Subcutaneous adipose tissue (tissue), 4 donors: ENCODE measurements around the gene LHFPL6. TPM values are rescaled to one million over a fixed set of nuclear protein-coding genes. Genes with fewer than 3 reads are reported as not detected.

Source experiments
- CTCF ChIP-seq: fragments of 450-650 bp; IDR thresholded peaks from one replicate; pipeline ENCODE4 v1.5.1; 2016; ENCODE audit warnings: low read depth, mild to moderate bottlenecking, control low read depth, antibody characterized with exemption, moderate library complexity
- total RNA-seq, 4 donors: library from RNA; depleted of rRNA; stranded (reverse); fragments of >200 nt; gene quantifications; one replicate each; pipeline ENCODE4 v1.1.0, GENCODE V29; 2016

The LHFPL6 gene
- total RNA-seq, 4 donors from 2014 or later: 75.2 to 106 (median 90.4) TPM

GRCh38 chr13:39538816-39539790 lies 63.9 kb downstream of the LHFPL6 start:
- TF ChIP-seq CTCF: no peak

GRCh38 chr13:39536906-39537305 lies 66.1 kb downstream of the LHFPL6 start:
- no peak for TF ChIP-seq CTCF

GRCh38 chr13:39536274-39536673 lies 66.7 kb downstream of the LHFPL6 start:
- no peak for TF ChIP-seq CTCF

GRCh38 chr13:39533651-39534150 lies 69.3 kb downstream of the LHFPL6 start:
- no peak for TF ChIP-seq CTCF

- no peak for TF ChIP-seq CTCF
Observed at GRCh38 chr13:39531646-39532045, 71.3 kb downstream of the LHFPL6 start.

GRCh38 chr13:39530916-39531315 lies 72.1 kb downstream of the LHFPL6 start:
- TF ChIP-seq CTCF: no peak

- no peak for TF ChIP-seq CTCF
Observed at GRCh38 chr13:39528661-39528980, 74.4 kb downstream of the LHFPL6 start.
